Nephron progenitor cell (in vitro differentiated cells): Measurements from ENCODE around the gene DNAJC15.

ENCODE experiments used
- DNase-seq: peaks from one replicate; pipeline ENCODE4 v3.0.0; 2021
- H3K27ac Mint-ChIP-seq: 2 replicates; pipeline ENCODE4 v1.8.0; 2021; ENCODE audit warnings: mild to moderate bottlenecking, moderate library complexity, mixed read lengths
- H3K27me3 Mint-ChIP-seq: 2 replicates; pipeline ENCODE4 v1.8.0; 2021; ENCODE audit warnings: mild to moderate bottlenecking, low read depth, mixed read lengths; ENCODE audit not compliant: poor library complexity
- H3K36me3 Mint-ChIP-seq: 2 replicates; pipeline ENCODE4 v1.8.0; 2021; ENCODE audit warnings: low read depth, mixed read lengths
- H3K4me1 Mint-ChIP-seq: 2 replicates; pipeline ENCODE4 v1.8.0; 2021; ENCODE audit warnings: mixed read lengths
- H3K4me3 Mint-ChIP-seq: 2 replicates; pipeline ENCODE4 v1.8.0; 2021; ENCODE audit warnings: mild to moderate bottlenecking, moderate library complexity, mixed read lengths
- H3K9me3 Mint-ChIP-seq: 2 replicates; pipeline ENCODE4 v1.8.0; 2021; ENCODE audit warnings: mild to moderate bottlenecking, moderate library complexity, mixed read lengths
- TF ChIP-seq, protein P1 (sequence below): fragments of 200-600 bp; sonication (generic); IDR thresholded peaks from 2 replicates; pipeline ENCODE4 v1.5.0; 2021; ENCODE audit warnings: antibody characterized with exemption

Gene DNAJC15

DNA sequence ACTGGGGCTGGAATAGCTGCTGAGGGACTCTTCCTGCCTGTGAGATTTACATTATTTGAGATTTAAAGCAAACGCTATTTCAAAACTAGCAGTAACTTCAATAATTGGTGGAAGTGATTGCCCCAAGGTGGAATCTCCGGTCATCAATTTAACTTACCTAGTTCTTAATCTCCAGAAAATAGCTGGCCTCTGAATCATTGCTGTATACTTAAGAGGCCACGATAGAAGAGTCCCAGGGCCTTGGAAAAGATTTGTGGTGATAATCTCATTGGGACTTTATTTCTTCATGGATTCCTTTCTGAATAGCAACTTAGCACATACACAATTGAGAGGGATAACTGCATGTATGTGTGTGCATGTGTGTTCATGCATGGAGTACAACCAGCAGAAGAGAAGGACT is 120.2 kb downstream of the DNAJC15 start:
- TF ChIP-seq, protein P1, sequence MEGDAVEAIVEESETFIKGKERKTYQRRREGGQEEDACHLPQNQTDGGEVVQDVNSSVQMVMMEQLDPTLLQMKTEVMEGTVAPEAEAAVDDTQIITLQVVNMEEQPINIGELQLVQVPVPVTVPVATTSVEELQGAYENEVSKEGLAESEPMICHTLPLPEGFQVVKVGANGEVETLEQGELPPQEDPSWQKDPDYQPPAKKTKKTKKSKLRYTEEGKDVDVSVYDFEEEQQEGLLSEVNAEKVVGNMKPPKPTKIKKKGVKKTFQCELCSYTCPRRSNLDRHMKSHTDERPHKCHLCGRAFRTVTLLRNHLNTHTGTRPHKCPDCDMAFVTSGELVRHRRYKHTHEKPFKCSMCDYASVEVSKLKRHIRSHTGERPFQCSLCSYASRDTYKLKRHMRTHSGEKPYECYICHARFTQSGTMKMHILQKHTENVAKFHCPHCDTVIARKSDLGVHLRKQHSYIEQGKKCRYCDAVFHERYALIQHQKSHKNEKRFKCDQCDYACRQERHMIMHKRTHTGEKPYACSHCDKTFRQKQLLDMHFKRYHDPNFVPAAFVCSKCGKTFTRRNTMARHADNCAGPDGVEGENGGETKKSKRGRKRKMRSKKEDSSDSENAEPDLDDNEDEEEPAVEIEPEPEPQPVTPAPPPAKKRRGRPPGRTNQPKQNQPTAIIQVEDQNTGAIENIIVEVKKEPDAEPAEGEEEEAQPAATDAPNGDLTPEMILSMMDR, result no peak
- peaks cover 51% of the 10 kb centered on the region for H3K4me1 Mint-ChIP-seq
- no peak overlapping the region for H3K27ac Mint-ChIP-seq
- no peaks in the 10 kb centered on the region for H3K36me3 Mint-ChIP-seq
- no peak for DNase-seq
- no peak overlapping the region for H3K4me3 Mint-ChIP-seq
- peaks cover 7% of the 10 kb centered on the region for H3K27me3 Mint-ChIP-seq
- H3K9me3 Mint-ChIP-seq, result no peaks in the 10 kb centered on the region

DNA sequence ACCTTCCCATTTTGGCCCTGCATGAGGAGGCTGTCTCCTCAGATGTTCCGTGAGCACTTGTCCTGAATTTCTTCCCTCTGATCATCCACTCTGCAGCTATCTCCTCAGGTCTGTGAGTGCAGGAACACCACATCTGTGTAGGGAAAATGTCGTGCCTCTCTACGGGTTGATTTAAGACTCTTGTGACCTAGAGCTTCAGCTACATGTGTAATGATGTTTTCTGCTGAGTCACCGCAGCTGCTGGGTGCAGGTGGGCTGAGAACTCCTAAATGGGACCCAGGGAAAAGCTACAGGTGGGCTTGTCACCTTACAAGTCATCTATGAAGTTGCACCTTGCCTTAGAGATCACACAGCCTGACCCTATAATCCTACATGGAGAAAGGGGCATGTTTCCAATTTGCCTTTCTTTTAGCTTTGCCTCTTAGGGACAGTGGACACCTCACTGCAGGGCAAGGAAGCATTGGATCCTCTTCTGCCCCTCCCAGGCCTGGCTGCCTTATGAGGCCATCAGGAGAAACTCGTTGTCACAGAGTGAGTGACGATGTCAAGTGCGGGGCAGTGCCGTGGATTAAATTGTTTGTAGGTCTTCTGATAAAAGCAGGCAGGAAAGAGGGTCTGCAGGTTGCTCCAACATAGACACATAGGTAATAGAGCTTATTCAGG is 122.3 kb downstream of the DNAJC15 start:
- no peaks in the 10 kb centered on the region for H3K36me3 Mint-ChIP-seq
- H3K4me1 Mint-ChIP-seq, result peaks cover 38% of the 10 kb centered on the region
- DNase-seq, result no peak
- peaks cover 7% of the 10 kb centered on the region for H3K27me3 Mint-ChIP-seq
- no peak overlapping the region for H3K4me3 Mint-ChIP-seq
- no peaks in the 10 kb centered on the region for H3K9me3 Mint-ChIP-seq
- peak overlapping the region; percentile 75 for H3K27ac Mint-ChIP-seq
- TF ChIP-seq, protein P1, result no peak

DNA sequence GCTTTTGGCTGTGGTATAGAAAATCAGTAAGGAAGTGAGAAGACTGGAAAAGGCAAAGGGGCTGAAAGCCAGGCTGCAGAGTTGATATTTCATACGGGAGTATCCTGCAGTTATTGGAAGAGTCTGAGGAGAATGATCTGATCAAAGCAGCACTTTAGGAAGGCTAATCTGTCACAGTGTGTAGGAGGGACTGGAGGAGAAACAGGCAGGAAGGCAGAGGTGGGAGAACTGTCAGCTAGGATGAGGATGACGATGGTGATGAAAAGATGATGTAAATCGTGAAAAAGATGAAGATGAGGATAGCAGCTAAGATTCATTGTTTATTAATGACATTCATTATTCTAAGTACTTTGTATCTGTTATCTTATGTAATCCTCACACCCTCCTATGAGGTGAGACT is 123.0 kb downstream of the DNAJC15 start:
- Mint-ChIP-seq H3K9me3 (no peaks in the 10 kb centered on the region), H3K4me3 (no peak overlapping the region), H3K4me1 (peaks cover 33% of the 10 kb centered on the region), H3K36me3 (no peaks in the 10 kb centered on the region), H3K27me3 (peaks cover 8% of the 10 kb centered on the region), H3K27ac (peak overlapping the region; percentile 39)
- TF ChIP-seq, protein P1, result no peak
- no peak for DNase-seq

DNA sequence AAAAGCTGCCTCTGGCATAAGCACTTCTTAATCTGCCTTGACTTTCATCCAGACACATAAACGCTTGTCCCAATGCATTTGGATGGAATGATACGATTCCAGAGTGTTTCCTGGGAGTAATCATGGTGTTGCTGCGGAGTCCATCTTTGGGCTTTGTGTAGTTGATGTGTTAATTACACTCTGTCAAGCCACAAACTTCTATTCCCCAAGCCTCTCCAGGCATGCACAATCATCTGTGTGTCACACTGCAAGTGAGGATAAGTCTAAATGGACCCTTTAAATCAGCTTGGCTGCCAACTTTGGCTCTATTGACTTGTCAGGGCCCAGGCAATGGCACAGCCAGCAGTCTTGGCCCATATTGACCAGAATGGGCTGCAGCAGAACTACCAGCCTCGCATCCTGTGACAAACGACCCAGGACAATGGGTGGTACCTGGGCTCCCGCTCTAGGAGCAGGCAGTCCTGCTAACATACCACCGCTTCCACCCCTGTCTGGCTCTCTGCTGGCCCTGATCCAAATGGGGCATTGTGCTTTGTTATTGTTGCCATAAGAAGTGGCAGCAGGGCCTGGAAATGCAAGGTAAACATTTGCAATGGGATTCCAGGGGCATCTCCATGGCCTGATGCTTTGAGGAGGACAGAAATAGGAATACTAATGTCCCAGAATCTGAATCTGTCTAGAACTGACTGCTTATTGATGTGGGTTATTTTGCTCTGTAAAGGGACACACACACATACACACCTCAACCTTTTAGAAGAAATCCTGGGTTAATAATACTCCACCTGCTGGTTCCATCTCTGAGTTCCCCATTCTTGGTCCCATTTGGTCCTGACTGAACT is 127.2 kb downstream of the DNAJC15 start:
- no peaks in the 10 kb centered on the region for H3K9me3 Mint-ChIP-seq
- H3K36me3 Mint-ChIP-seq, result no peaks in the 10 kb centered on the region
- peaks cover 5% of the 10 kb centered on the region for H3K27me3 Mint-ChIP-seq
- peaks cover 19% of the 10 kb centered on the region for H3K4me1 Mint-ChIP-seq
- no peak overlapping the region for H3K27ac Mint-ChIP-seq
- TF ChIP-seq, protein P1, result no peak
- no peak for DNase-seq
- H3K4me3 Mint-ChIP-seq, result no peak overlapping the region

DNA sequence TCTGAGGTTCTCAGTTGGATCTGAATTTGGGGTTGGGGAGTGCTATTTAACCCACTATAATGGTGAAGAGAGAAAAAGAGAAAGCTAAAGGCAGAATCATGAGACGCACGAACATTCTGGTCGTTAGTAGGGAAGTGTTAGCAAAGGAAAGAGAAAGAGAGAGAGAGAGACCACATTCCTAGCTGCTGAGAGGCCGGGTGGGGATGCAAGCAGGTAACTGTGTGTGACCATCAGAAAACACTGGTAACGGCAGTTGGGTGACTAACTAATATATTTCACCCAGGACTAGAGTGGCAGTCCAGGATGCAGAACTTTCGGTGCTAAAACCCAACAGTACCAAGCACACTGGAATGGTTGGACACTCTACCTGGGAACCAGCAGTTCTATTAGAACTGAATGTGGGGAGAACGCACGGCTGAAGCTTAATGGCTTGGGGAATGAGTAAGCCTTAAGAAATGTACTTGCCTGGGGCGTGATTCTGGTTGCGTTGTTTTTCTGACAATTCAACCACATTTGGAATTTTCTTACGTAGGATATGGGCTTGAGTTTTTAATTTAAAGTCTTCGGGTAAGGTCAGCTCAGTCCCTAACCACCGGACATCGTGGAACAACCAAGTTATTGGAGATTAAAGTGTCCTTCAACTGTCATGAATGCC is 130.2 kb downstream of the DNAJC15 start:
- TF ChIP-seq, protein P1, result no peak
- peaks cover 9% of the 10 kb centered on the region for H3K4me1 Mint-ChIP-seq
- H3K27ac Mint-ChIP-seq, result no peak overlapping the region
- DNase-seq, result no peak
- H3K27me3 Mint-ChIP-seq, result peaks cover 2% of the 10 kb centered on the region
- H3K9me3 Mint-ChIP-seq, result no peaks in the 10 kb centered on the region
- H3K4me3 Mint-ChIP-seq, result no peak overlapping the region
- no peaks in the 10 kb centered on the region for H3K36me3 Mint-ChIP-seq
